A673 (cell line): ENCODE results near the gene SGMS1. TPM values are rescaled to one million over a fixed set of nuclear protein-coding genes. Genes with fewer than 3 reads are reported as not detected.

ENCODE experiments used
- BruUV-seq: library from RNA; stranded (reverse); fragments of 400-500 nt; replicated peaks from 2 replicates; lab custom pipeline; 2021; lab: Mats Ljungman, UMichigan
- CTCF ChIA-PET: fragments of 300-600 bp; sonication (Branson Sonifier 250); formaldehyde crosslinking; loops from one replicate; lab custom pipeline; 2022; ENCODE audit warnings: antibody characterized with exemption; lab: Charles Lee
- POLR2A ChIA-PET: fragments of 300-600 bp; sonication (Branson Sonifier 250); formaldehyde crosslinking; loops from one replicate; lab custom pipeline; 2022; ENCODE audit warnings: antibody characterized with exemption; ENCODE audit not compliant: low non-redundant PET; lab: Charles Lee
- DNase-seq: peaks from one replicate; pipeline ENCODE4 v3.0.0-alpha.2; 2015; ENCODE audit warnings: low spot score
- H3K27ac ChIP-seq: fragments of 200-600 bp; sonication (generic); 2 replicates; pipeline ENCODE4 v1.5.1; 2016; ENCODE audit warnings: mixed run types, low read depth, mild to moderate bottlenecking, mixed read lengths, antibody characterized with exemption, low read length; ENCODE audit not compliant: poor library complexity, severe bottlenecking
- H3K27me3 ChIP-seq: fragments of 200-600 bp; sonication (generic); replicated peaks from 2 replicates; pipeline ENCODE4 v1.6.1; 2017; ENCODE audit warnings: mixed run types, low read depth, mild to moderate bottlenecking, mixed read lengths, antibody characterized with exemption, low read length; ENCODE audit not compliant: insufficient read depth, poor library complexity
- H3K36me3 ChIP-seq: fragments of 200-600 bp; sonication (generic); 2 replicates; pipeline ENCODE4 v1.6.1; 2016; ENCODE audit warnings: mixed run types, mild to moderate bottlenecking, mixed read lengths, antibody characterized with exemption, low read length; ENCODE audit not compliant: insufficient read depth, poor library complexity, severe bottlenecking
- H3K4me1 ChIP-seq: fragments of 200-600 bp; sonication (generic); 2 replicates; pipeline ENCODE4 v1.6.1; 2017; ENCODE audit warnings: mixed run types, mild to moderate bottlenecking, mixed read lengths, antibody characterized with exemption, low read length; ENCODE audit not compliant: insufficient read depth, poor library complexity, severe bottlenecking
- H3K4me3 ChIP-seq: fragments of 200-600 bp; sonication (generic); 2 replicates; pipeline ENCODE4 v1.5.1; 2016; ENCODE audit warnings: low read depth, mixed run types, mild to moderate bottlenecking, mixed read lengths, low read length; ENCODE audit not compliant: poor library complexity, severe bottlenecking
- H3K9me3 ChIP-seq: fragments of 200-600 bp; sonication (generic); 2 replicates; pipeline ENCODE4 v1.6.1; 2016; ENCODE audit warnings: mixed run types, low read depth, mild to moderate bottlenecking, mixed read lengths, antibody characterized with exemption, low read length; ENCODE audit not compliant: poor library complexity, severe bottlenecking
- CTCF ChIP-seq: fragments of 300-800, 200-600 bp; sonication (generic); conservative IDR thresholded peaks from 2 replicates; pipeline ENCODE4 v1.5.1; 2017; ENCODE audit warnings: low read depth, mild to moderate bottlenecking, antibody characterized with exemption, low read length, moderate library complexity, mixed read lengths
- EZH2 ChIP-seq: fragments of 200-600 bp; sonication (generic); IDR thresholded peaks from 2 replicates; pipeline ENCODE4 v1.6.1; 2017; ENCODE audit warnings: borderline replicate concordance, low read depth, mild to moderate bottlenecking, mixed read lengths, antibody characterized with exemption, low read length; ENCODE audit not compliant: poor library complexity, severe bottlenecking
- intact Hi-C: fragments of 100-400 bp; cut with micrococcal nuclease; formaldehyde crosslinking; loops from one replicate; pipeline ENCODE4 v1.10.0; 2022; ENCODE audit not compliant: unreplicated experiment
- total RNA-seq: library from RNA; stranded (reverse); gene quantifications from 2 replicates; pipeline ENCODE4 v1.2.3, GENCODE V29; 2021

SGMS1 gene
- total RNA-seq, 1 experiment from 2014 or later: 13.0 TPM

DNA sequence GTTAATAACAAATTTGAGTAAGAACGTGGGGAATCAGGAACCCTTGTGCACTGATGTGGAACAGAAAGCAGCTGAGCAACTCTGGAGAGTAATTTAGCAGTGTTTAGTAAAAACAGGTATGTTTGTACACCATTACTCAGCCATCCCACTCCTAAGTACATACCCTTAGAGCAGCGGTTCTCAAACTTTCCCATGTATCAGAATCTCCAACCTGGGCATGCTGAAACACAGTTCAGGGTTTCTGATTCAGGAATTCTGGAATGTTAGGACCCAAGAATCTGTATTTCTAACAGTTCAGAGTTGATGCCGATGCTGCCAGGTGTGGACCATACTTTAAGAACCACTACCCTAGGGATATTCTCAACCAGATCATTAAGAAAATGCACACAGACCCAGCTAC is 5.1 kb downstream of the SGMS1 start:
- BruUV-seq: no TSS peak
- Histone ChIP-seq H3K4me1 (peaks cover 13% of the 10 kb centered on the region), H3K4me3 (no peak overlapping the region), H3K27ac (no peak overlapping the region), H3K9me3 (no peaks in the 10 kb centered on the region), H3K36me3 (no peaks in the 10 kb centered on the region), H3K27me3 (no peaks in the 10 kb centered on the region)
- no peak for DNase-seq
- ChIA-PET POLR2A (no interaction called here), CTCF (no interaction called here)
- TF ChIP-seq CTCF (no peak), EZH2 (no peak)
- intact Hi-C loops: no loop called here

GRCh38 chr10:50615658-50616057 is 8.1 kb downstream of the SGMS1 start:
- POLR2A ChIA-PET: no interaction called here
- no peak overlapping the region for H3K4me3 ChIP-seq
- no peaks in the 10 kb centered on the region for H3K9me3 ChIP-seq
- no peaks in the 10 kb centered on the region for H3K4me1 ChIP-seq
- TF ChIP-seq CTCF (no peak), EZH2 (no peak)
- BruUV-seq: no TSS peak
- no peak for DNase-seq
- intact Hi-C loops: no loop called here
- CTCF ChIA-PET: no interaction called here
- H3K27ac ChIP-seq: no peak overlapping the region
- no peaks in the 10 kb centered on the region for H3K36me3 ChIP-seq
- no peaks in the 10 kb centered on the region for H3K27me3 ChIP-seq

GRCh38 chr10:50614444-50615137 is 9.2 kb downstream of the SGMS1 start:
- TF ChIP-seq CTCF (no peak), EZH2 (no peak)
- H3K4me3 ChIP-seq: no peak overlapping the region
- DNase-seq: no peak
- BruUV-seq: no TSS peak
- H3K36me3 ChIP-seq: no peaks in the 10 kb centered on the region
- H3K27me3 ChIP-seq: no peaks in the 10 kb centered on the region
- intact Hi-C loops: no loop called here
- no peaks in the 10 kb centered on the region for H3K9me3 ChIP-seq
- CTCF ChIA-PET: no interaction called here
- POLR2A ChIA-PET: no interaction called here
- H3K27ac ChIP-seq: no peak overlapping the region
- H3K4me1 ChIP-seq: no peaks in the 10 kb centered on the region
